ENCODE results near the gene POM121L2. TPM values are rescaled to one million over a fixed set of nuclear protein-coding genes. Genes with fewer than 3 reads are reported as not detected.
A peak's percentile ranks its signal among the peaks of the same experiment; 100 is the strongest.

Gene POM121L2
- total RNA-seq, 1 experiment from 2014 or later = not detected

- TF ChIP-seq ZNF274 (IDR thresholded peaks at IDR 0.05; ENCODE audit: low read depth, low read length) (no peak), MAX (IDR thresholded peaks at IDR 0.05) (peak; percentile 60), EZH2phosphoT487 (IDR thresholded peaks at IDR 0.05; ENCODE audit: borderline replicate concordance) (no peak), EZH2 (IDR thresholded peaks at IDR 0.05) (no peak), POLR2AphosphoS5 (IDR thresholded peaks at IDR 0.05; ENCODE audit: low read depth, low read length) (no peak)
Observed at GRCh38 chr6:27332692-27333641, 20.9 kb upstream of the POM121L2 start (continued).

- no peak for DNase-seq (ENCODE audit: low read depth, low spot score)
- no peaks in the 10 kb centered on the region for H3K9me3 ChIP-seq (ENCODE audit: control insufficient read depth in 1 of 2, insufficient read depth in 1 of 2, low read depth in 1 of 2, low read length in 2 of 2)
- ChIA-PET POLR2A (no interaction called here), CTCF (no interaction called here), RAD21 (ENCODE audit: low non-redundant PET in 1 of 2, low total read pairs in 2 of 2, uncharacterized antibody in 2 of 2, unreplicated experiment in 2 of 2) (no interaction called here)
- H3K9me2 ChIP-seq (ENCODE audit: insufficient read depth) = no peaks in the 10 kb centered on the region
- ATAC-seq = no peak
- no peaks in the 10 kb centered on the region for H3K27me3 ChIP-seq (ENCODE audit: insufficient read depth, low read length)
- intact Hi-C loops (cut with micrococcal nuclease) = no loop called here
- H2AFZ ChIP-seq (ENCODE audit: low read depth, low read length, poor library complexity, severe bottlenecking) = no peak overlapping the region
- no peak overlapping the region for H3K9ac ChIP-seq (ENCODE audit: low read length)
- H3K4me3 ChIP-seq (replicated peaks in 1 of 2; ENCODE audit: low read depth in 1 of 2, low read length in 2 of 2) = no peak overlapping the region
- no TSS peak for BruUV-seq (replicated peaks)
- no peaks in the 10 kb centered on the region for H3K36me3 ChIP-seq (ENCODE audit: control insufficient read depth in 1 of 2, insufficient read depth in 2 of 2, low read length in 2 of 2)
- H3K4me1 ChIP-seq (ENCODE audit: control insufficient read depth in 1 of 2, insufficient read depth in 2 of 2, low read length in 2 of 2) = no peaks in the 10 kb centered on the region; a peak in 1 of 4 replicates
- H4K20me1 ChIP-seq (ENCODE audit: insufficient read depth) = no peaks in the 10 kb centered on the region
- TF ChIP-seq CBX3 (IDR thresholded peaks at IDR 0.05; ENCODE audit: low read depth) (no peak), JUND (IDR thresholded peaks at IDR 0.05) (no peak), EGR1 (IDR thresholded peaks at IDR 0.05; ENCODE audit: low read depth) (no peak), POLR2AphosphoS5 (IDR thresholded peaks at IDR 0.05; ENCODE audit: low read depth, low read length) (no peak), RAD21 (IDR thresholded peaks at IDR 0.05; ENCODE audit: low read depth) (no peak), YY1 (IDR thresholded peaks at IDR 0.05; ENCODE audit: extremely low read depth, insufficient replicate concordance, low read depth, low read length) (no peak), ZFX (IDR thresholded peaks at IDR 0.05) (no peak), TCF7L2 (IDR thresholded peaks at IDR 0.05; ENCODE audit: borderline replicate concordance, extremely low read depth, insufficient read depth, insufficient read length) (no peak), ZBTB33 (IDR thresholded peaks at IDR 0.05; ENCODE audit: extremely low read depth, insufficient replicate concordance, low read length) (no peak), EZH2phosphoT487 (IDR thresholded peaks at IDR 0.05; ENCODE audit: borderline replicate concordance) (no peak), POLR2A (IDR thresholded peaks at IDR 0.05; ENCODE audit: borderline replicate concordance, extremely low read depth, insufficient read depth, insufficient read length) (no peak), SRF (IDR thresholded peaks at IDR 0.05; ENCODE audit: low read depth) (no peak), CEBPB (IDR thresholded peaks at IDR 0.05; ENCODE audit: low read depth) (no peak), EZH2 (IDR thresholded peaks at IDR 0.05) (no peak), ELF1 (IDR thresholded peaks at IDR 0.05; ENCODE audit: borderline replicate concordance, low read depth) (no peak), MAX (IDR thresholded peaks at IDR 0.05) (no peak), ATF3 (IDR thresholded peaks at IDR 0.05) (no peak), SP1 (IDR thresholded peaks at IDR 0.05; ENCODE audit: low read depth) (no peak), FOSL1 (IDR thresholded peaks at IDR 0.05; ENCODE audit: low read depth) (no peak)
- H3K27ac ChIP-seq (ENCODE audit: low read depth, low read length) = no peak overlapping the region
- H3K79me2 ChIP-seq (ENCODE audit: insufficient read depth, low read length) = no peaks in the 10 kb centered on the region
- H3K4me2 ChIP-seq (ENCODE audit: low read length) = no peak overlapping the region
Observed at GRCh38 chr6:27327023-27327738, 15.1 kb upstream of the POM121L2 start.
